Activated CD8-positive, alpha-beta T cell treated with anti-CD3 and anti-CD28 coated beads for 36 hours (primary cell): ENCODE measurements around the gene MCF2L2. TPM values are rescaled to one million over a fixed set of nuclear protein-coding genes. Genes with fewer than 3 reads are reported as not detected.

Source experiments
- ATAC-seq: fragments of 200-7000 bp; cut with Tn5 transposase; one replicate; pipeline ENCODE4 v1.10.0; 2021; ENCODE audit warnings: mild to moderate bottlenecking, moderate library complexity
- CTCF ChIA-PET: fragments of 350-600 bp; sonication (Branson Sonifier 250); formaldehyde crosslinking; loops from one replicate; lab custom pipeline; 2021; ENCODE audit warnings: antibody characterized with exemption; lab: Charles Lee
- POLR2A ChIA-PET: fragments of 350-600 bp; sonication (Branson Sonifier 250); formaldehyde crosslinking; loops from one replicate; lab custom pipeline; 2021; ENCODE audit warnings: antibody characterized with exemption; lab: Charles Lee
- DNase-seq: peaks from one replicate; pipeline ENCODE4 v3.0.0-alpha.2; 2020
- H3K27ac Mint-ChIP-seq: one replicate; pipeline ENCODE4 v1.8.0; 2021; ENCODE audit warnings: mild to moderate bottlenecking, mixed read lengths
- H3K27me3 Mint-ChIP-seq: one replicate; pipeline ENCODE4 v1.8.0; 2021; ENCODE audit warnings: mixed read lengths
- H3K36me3 Mint-ChIP-seq: one replicate; pipeline ENCODE4 v1.8.0; 2021; ENCODE audit warnings: low read depth, mixed read lengths
- H3K4me1 Mint-ChIP-seq: one replicate; pipeline ENCODE4 v1.8.0; 2021; ENCODE audit warnings: low read depth, mixed read lengths
- H3K4me3 Mint-ChIP-seq: one replicate; pipeline ENCODE4 v1.8.0; 2021; ENCODE audit warnings: mild to moderate bottlenecking, moderate library complexity, mixed read lengths
- H3K9me3 Mint-ChIP-seq: one replicate; pipeline ENCODE4 v1.8.0; 2021; ENCODE audit warnings: mixed read lengths
- intact Hi-C: fragments of 100-400 bp; cut with micrococcal nuclease; formaldehyde crosslinking; loops from one replicate; pipeline ENCODE4 v1.10.0; 2022
- total RNA-seq, 2 experiments: library from RNA; stranded (reverse); gene quantifications; one replicate each; pipeline ENCODE4 v1.2.3, GENCODE V29; 2021
- TF ChIP-seq, protein P1 (sequence below): fragments of 200-600 bp; IDR thresholded peaks from one replicate; pipeline ENCODE4 v1.8.0; 2022; ENCODE audit warnings: antibody characterized with exemption, mild to moderate bottlenecking

MCF2L2 gene
- total RNA-seq, 2 experiments from 2014 or later = 3.5 to 3.7 TPM

DNA sequence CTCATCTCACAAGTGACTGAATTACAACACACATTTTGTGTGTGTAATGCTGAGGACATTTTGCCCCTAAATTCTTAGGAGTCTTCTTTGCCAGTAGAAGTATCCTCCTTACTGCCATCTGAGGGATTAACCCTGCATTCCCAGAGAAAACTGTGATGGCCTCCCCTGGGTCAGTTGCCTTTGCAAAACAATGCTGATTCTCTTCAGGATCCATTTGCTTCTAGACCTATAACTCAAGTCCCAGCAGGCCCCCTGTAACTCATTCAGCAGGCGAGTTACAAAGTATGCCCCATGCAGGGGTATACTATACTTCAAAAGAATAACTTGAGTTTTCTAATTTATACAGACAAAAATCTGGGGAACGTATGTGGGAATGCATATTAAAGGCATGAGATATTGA lies 6.6 kb upstream of the MCF2L2 start:
- TF ChIP-seq, protein P1, sequence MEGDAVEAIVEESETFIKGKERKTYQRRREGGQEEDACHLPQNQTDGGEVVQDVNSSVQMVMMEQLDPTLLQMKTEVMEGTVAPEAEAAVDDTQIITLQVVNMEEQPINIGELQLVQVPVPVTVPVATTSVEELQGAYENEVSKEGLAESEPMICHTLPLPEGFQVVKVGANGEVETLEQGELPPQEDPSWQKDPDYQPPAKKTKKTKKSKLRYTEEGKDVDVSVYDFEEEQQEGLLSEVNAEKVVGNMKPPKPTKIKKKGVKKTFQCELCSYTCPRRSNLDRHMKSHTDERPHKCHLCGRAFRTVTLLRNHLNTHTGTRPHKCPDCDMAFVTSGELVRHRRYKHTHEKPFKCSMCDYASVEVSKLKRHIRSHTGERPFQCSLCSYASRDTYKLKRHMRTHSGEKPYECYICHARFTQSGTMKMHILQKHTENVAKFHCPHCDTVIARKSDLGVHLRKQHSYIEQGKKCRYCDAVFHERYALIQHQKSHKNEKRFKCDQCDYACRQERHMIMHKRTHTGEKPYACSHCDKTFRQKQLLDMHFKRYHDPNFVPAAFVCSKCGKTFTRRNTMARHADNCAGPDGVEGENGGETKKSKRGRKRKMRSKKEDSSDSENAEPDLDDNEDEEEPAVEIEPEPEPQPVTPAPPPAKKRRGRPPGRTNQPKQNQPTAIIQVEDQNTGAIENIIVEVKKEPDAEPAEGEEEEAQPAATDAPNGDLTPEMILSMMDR = no peak
- H3K27ac Mint-ChIP-seq = no peak overlapping the region
- DNase-seq = no peak
- peaks cover 25% of the 10 kb centered on the region for H3K4me1 Mint-ChIP-seq
- ChIA-PET CTCF (no interaction called here), POLR2A (interaction anchor here (0.5 kb wide), 1 partner anchor 14 kb away, joined by 4 read pairs; no protein-coding TSS in a partner anchor)
- H3K4me3 Mint-ChIP-seq = no peak overlapping the region
- H3K36me3 Mint-ChIP-seq = no peaks in the 10 kb centered on the region
- no peaks in the 10 kb centered on the region for H3K27me3 Mint-ChIP-seq
- intact Hi-C loops = no loop called here
- ATAC-seq = no peak
- H3K9me3 Mint-ChIP-seq = no peaks in the 10 kb centered on the region

DNA sequence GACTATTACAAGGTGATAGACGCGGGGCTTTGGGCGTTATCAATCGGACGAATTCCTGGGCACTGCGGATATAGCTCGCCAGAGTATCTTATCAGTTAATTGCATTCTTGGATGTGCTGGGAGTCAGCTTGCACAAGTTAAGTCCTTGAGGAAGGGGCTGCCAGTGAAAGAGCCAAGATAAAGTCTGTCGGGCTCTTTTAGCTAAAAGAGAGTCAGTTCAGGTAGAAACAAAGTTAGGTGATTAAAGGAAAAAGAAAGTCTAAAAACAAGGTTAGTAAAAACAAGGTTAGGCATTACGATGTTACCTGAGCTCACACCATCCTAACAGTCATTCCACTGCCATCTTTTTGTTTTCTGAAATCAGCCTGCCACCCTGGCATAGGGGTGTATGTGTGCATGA lies 6.1 kb upstream of the MCF2L2 start:
- H3K4me1 Mint-ChIP-seq = peaks cover 25% of the 10 kb centered on the region

DNA sequence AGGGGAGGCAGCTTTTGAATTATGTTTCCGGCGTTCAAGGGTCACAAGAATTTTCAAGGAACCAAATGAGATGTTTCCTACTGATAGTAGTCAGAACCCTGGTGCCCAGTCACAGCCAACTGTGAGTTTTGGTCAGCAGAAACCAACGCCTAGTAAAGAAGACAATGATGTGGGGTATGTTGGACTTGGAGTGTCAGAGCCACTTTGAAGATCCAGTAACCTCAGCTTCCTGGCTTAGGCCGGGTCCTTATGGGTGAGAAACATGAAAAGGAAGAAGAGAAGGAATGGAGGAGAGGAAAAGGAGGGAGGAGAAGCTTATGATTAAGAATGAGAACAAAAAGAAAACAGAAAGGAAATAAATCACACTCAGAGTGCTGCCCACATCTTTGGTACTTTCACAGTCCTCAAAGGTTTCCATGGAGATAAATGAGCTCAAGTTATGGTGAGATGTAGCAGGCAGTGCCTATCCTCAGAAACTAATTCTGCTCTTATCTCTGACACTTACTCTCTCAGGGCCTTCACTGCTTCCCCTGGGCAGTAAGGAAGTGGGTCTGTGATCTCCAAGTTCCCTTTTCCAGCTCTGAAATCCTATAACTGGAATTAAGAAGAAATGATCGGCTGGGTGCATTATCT lies 2.0 kb upstream of the MCF2L2 start:
- intact Hi-C loops = no loop called here
- peak; percentile 40 for DNase-seq
- Mint-ChIP-seq H3K4me3 (peak overlapping the region; percentile 38), H3K36me3 (no peaks in the 10 kb centered on the region), H3K4me1 (peaks cover 32% of the 10 kb centered on the region), H3K27ac (peak overlapping the region; percentile 72), H3K9me3 (no peaks in the 10 kb centered on the region), H3K27me3 (no peaks in the 10 kb centered on the region)
- CTCF ChIA-PET = interaction anchor here (0.7 to 1.4 kb wide), 5 partner anchors 17 to 270 kb away, joined by 3 read pairs; partner anchors contain the start of gene KLHL24
- POLR2A ChIA-PET = interaction anchor here (0.6 kb wide), 1 partner anchor 328 kb away, joined by 3 read pairs; no protein-coding TSS in a partner anchor
- peak; percentile 65 for ATAC-seq
- TF ChIP-seq, protein P1 = no peak

More for the DNA sequence above, 6.1 kb upstream of the MCF2L2 start:
- TF ChIP-seq, protein P1 = no peak
- ATAC-seq = no peak
- Mint-ChIP-seq H3K27ac (no peak overlapping the region), H3K9me3 (no peaks in the 10 kb centered on the region), H3K27me3 (no peaks in the 10 kb centered on the region), H3K36me3 (no peaks in the 10 kb centered on the region), H3K4me3 (no peak overlapping the region)
- POLR2A ChIA-PET = no interaction called here
- no peak for DNase-seq
- CTCF ChIA-PET = no interaction called here
- intact Hi-C loops = no loop called here

DNA sequence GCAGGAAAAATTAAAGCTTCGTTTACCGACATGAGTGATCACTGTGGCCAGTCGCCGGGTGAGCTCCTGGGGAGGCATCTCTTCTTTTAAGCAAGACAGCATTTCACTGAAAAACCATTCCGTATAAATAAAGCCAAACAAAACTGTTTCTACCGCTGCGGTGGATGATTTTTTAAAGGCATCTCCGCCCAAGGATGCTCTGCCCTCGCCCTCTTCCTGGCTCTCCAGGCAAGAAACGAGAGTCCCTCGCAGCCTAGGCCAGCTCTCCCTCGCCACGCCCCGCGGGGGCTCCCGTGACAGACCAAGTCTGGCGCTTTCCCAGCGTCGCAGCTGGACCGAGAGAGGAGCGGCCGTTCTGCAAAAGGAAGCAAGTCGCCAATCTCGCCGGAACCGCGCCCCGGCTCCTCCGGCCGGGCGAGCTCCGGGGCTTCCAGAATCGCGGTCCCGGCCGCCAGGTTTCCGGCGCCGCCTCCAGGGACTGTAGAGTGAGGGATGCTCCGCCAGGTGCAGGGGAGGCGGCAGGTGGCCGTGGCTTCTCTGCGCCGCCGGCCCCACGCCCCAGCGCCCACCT lies 458 bp downstream of the MCF2L2 start:
- ChIA-PET CTCF (interaction anchor here (1.4 to 1.8 kb wide), 6 partner anchors 9 to 456 kb away, joined by 3 to 6 read pairs (median 4); no protein-coding TSS in a partner anchor), POLR2A (interaction anchor here (0.8 to 2.1 kb wide), 7 partner anchors 11 to 127 kb away, joined by 3 to 6 read pairs (median 4); partner anchors contain the start of gene KLHL6)
- ATAC-seq (peak; percentile 17), DNase-seq (peak; percentile 46)
- H3K27ac Mint-ChIP-seq = no peak overlapping the region
- H3K4me1 Mint-ChIP-seq = peaks cover 36% of the 10 kb centered on the region
- intact Hi-C loops = no loop called here
- no peaks in the 10 kb centered on the region for H3K27me3 Mint-ChIP-seq
- TF ChIP-seq, protein P1 = no peak
- H3K9me3 Mint-ChIP-seq = no peaks in the 10 kb centered on the region
- H3K4me3 Mint-ChIP-seq = peak overlapping the region; percentile 84
- H3K36me3 Mint-ChIP-seq = no peaks in the 10 kb centered on the region
